GM18909 (cell line): Measurements from ENCODE around the gene PCED1A.
A peak's percentile ranks its signal among the peaks of the same experiment; 100 is the strongest.
"Not testable (repeated sequence)": the region's sequence is repeated elsewhere in the genome, so short reads cannot be mapped to it uniquely, and the experiment has no call there.

ENCODE experiments used
- ATAC-seq: cut with Tn5 transposase; IDR thresholded peaks from one replicate; pipeline ENCODE4 v1.9.1; 2021; ENCODE audit warnings: mild to moderate bottlenecking; ENCODE audit not compliant: unreplicated experiment, poor library complexity

Gene PCED1A

DNA sequence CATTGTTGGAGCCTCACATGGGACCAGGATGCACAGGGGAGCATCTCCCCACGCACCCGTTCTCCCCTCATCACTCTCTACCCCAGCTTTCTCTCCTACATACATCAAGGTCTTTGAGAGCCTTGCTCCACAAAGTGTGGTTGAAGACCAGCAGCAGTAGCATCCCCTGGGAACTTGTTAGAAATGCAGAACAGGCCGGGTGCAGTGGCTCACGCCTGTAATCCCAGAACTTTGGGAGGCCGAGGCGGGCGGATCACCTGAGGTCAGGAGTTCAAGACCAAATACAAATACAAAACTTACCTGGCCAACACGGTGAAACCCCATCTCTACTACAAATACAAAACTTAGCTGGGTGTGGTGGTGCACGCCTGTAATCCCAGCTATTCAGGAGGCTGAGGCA lies 32.5 kb downstream of the PCED1A start:
- not testable (repeated sequence) for ATAC-seq

GRCh38 chr20:2807019-2807418 lies 33.4 kb downstream of the PCED1A start:
- no peak for ATAC-seq

GRCh38 chr20:2806351-2806701 lies 34.1 kb downstream of the PCED1A start:
- no peak for ATAC-seq

DNA sequence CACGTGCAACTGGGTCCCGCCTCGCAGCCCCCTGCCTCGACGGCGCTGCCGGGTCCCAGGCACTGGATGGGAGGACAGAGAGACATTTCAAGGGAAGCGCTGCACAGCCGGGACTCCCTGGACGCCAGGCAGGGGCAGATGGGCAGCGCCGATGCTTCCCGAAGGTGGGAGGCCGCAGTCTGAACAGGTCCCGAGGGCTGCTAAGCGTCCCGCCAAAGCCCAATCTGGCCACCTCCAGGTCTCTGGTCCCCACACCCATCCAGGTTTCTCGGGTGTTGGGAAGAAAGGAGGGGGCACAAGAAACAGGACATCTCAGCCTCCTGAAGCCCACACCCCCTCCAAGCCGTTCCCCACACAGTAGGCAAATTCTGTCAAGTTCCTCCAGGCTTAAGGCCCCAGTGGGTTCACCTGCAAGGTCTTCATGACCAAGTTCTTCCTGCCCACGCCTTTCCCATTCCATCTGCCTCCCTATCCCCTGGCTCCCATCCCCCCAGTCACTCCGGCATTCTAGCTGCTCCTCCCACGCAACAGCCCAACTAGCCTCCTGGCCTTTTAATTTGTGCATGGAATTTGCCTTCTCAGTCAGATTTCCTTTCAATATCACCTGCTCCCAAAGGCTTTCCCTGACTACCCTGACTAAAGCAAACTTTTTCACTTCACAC lies 34.6 kb downstream of the PCED1A start:
- no peak for ATAC-seq

GRCh38 chr20:2804852-2805688 lies 35.4 kb downstream of the PCED1A start:
- no peak for ATAC-seq

DNA sequence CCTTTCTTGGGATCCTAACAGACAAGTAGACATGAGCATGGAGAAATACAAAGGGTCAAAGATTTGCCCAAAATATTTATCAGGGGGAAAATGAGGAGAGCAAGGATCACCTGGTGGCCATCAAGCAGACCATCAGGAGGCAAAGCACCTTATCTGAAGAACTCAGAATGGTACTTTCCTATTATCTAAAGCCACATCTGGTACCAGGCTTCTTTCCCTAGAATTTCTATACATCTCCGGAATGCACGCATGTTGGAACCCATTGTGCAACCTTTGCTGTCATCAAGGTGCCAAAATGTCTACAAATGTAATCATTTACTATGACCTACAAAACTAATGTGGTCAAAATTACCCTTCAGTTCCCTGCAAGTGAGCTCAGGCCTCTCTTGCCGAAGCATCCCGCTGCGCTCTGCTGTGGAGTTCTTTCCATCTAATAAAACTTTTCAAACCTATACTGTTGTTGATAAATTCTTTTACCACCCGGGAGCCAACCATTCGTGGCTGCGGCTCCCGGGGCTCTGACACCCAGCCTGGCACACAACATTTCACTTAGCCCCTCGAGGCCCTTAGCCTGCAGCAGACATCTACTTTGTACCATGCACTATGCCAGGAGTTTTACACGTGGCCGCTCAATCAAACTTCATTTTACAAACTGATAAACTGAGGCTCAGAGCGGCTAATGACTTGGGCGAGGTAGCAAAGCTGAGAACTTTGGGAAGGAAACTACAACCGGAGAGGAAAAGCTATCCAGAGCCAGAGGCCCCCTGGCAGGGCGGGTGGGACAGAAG lies 36.2 kb downstream of the PCED1A start:
- ATAC-seq = no peak

DNA sequence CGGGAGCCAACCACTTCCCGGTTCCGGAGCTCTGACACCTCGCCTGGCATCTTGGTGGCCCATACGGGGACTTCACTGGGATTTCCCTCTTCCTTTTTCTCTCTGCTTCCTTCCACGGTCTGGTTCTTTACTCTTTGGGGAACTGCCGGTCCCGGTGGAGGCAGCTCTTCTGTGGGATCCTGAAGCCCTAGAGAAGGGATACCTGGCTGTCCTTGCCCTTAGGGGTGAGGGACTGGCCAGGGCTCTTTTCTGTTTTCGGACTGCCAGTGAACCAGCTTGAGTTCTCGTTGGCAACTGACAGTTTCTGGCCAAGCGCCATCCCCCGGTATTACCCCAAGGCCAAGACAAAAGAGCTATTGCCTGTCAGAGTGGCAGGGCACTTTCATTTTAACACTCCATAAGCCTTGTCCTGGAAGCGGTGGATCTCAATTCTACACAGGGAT lies 39.1 kb downstream of the PCED1A start:
- ATAC-seq = no peak

GRCh38 chr20:2800521-2801285 lies 39.8 kb downstream of the PCED1A start, which contains the start of gene CPXM1:
Gene CPXM1, minus strand, starts transcription at chr20:2800627. Its CDS starts 55 bp downstream, at chr20:2800572.
- peak; percentile 75 for ATAC-seq

GRCh38 chr20:2799688-2800520 lies 40.6 kb downstream of the PCED1A start:
- ATAC-seq = peak; percentile 28

DNA sequence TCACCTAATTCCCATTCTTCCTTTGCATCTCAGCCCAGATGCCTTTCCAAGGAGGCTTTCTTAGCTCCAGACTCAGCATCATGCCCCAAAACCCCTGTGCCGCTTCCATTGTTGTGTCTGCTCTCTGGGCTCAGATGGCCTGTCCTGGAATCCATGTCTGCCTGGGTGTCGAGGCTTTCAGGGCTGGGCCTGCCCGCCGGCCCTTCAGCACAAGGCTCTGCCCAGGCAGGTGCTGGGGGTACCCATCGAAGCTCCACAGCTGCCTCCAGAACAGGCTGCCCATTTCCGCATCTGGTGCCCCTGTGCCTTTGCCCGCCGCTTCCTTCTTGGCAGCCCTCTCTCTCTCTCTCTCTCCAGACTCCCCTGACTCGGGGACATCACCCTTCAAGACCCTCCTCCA lies 41.2 kb downstream of the PCED1A start:
- ATAC-seq = no peak

- ATAC-seq = no peak
These were observed 41.6 kb downstream of the PCED1A start for GRCh38 chr20:2798814-2799213.

GRCh38 chr20:2798095-2798805 lies 42.2 kb downstream of the PCED1A start:
- ATAC-seq = no peak

GRCh38 chr20:2797136-2797983 lies 43.1 kb downstream of the PCED1A start:
- ATAC-seq = no peak

DNA sequence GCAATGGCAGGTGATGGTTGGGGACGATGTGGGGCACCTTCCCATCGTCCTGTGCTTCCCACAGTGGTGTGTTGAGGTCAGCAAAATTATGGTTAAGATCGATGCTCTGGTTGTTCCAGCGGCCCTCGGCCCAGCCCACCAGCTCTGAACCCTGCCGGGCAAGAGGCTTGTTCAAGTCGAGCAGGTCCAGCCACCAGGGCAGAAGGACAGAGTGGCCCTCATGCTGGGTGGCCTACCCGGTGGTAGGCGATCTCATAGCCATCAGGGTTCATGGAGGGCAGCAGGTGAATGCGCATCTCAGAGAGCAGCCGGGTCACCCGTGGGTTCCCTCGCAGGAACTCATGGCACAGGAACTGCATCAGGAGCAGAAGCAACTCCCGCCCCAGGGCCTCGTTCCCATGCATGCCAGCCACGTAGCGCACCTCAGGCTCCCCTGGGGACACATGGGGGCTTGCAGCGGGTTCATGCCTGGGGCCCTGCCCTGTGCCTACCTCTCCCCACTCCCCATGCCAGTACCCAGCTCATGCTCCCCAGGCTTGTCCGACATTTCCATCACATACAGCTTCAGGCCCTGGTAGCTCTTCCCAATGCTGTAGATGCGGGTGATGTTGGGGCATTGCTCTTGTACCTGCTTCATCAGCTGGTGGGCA lies 44.3 kb downstream of the PCED1A start:
- no peak for ATAC-seq

DNA sequence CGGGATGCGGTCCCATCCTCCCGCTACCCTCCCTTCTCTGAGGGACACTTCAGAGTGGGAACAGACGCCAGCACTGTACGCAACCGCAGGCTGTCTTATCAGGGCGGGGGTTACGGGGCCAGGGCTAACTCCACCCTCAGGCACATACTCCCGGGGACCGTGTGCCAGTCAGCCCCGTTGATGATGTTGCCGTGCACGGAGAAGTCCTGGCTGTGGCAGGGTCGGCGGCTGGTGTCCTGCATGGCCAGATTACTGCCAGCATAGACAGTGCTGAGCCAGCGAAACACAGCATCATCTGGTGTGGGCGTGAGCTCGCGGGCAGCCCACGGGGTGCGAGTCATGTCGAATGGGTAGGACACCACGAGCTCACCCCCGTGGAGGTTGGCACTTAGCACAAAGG lies 45.0 kb downstream of the PCED1A start:
- ATAC-seq = no peak

DNA sequence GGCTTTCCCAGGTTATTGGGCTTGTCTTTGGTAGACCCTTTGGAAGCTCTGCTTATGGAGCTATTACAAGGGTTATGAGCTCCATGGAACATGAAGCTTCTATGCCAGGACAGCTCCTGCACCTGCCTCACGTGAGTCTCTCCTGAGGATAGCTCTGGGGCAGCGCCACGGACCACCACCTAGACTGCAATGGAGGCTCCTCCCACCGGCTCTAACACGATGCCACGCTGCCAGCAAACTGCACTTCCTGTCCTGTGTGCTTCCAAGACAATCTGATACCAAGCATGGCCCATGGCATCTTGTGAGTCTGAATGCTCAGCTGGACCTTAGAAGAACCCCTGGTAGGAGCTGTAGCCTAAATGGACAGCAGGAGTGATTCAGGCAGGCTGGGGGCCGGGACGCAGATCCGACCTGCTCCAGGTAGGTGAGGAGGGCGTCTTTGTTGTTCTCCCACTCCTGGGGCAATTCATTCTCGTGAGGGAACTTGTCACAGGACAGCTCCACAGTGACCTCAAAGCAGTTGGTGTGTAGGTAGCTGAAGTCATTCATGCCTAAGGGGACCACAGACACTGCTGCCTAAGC lies 45.5 kb downstream of the PCED1A start:
- no peak for ATAC-seq

GRCh38 chr20:2794202-2794748 lies 46.2 kb downstream of the PCED1A start:
- ATAC-seq = no peak
